HUDEP-2 (cell line): Measurements from ENCODE around the gene PSMB5.

Experiments
- DNase-seq, 76 experiments: peaks; one replicate each; lab custom pipeline; 2025; ENCODE audit not compliant: unreplicated experiment in 76 of 76; lab: John Stamatoyannopoulos, UW

Gene PSMB5

GRCh38 chr14:23034498-23035302 is at the start of gene PSMB5:
PSMB5 (minus strand) TSS chr14:23034900; CDS start chr14:23034881, 19 bp downstream.
- no peak for DNase-seq

DNA sequence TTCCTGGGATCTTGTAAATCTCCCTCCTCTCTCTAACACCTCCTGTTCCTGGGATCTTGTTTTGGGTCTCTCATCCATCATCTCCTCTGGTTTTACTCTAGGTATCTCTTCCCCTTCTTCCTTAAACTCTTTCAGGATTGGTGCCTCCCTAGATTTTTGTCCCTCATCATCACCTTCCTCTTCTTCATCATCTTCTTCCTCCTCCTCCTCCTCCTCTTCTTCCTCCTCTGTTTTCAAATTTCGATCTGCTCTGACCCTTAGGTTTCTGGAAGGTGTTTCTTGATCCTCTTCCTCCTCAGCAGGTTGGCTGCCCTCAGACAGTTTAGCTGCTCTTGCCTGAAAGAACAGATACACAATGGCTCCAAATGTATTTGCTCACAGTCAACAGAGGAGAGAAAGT is 45.8 kb upstream of the PSMB5 start:
- DNase-seq = no peak

- DNase-seq = no peak
These were observed 45.0 kb upstream of the PSMB5 start for GRCh38 chr14:23079716-23080115.

- DNase-seq = no peak
These were observed 44.0 kb upstream of the PSMB5 start for GRCh38 chr14:23078692-23079116.

DNA sequence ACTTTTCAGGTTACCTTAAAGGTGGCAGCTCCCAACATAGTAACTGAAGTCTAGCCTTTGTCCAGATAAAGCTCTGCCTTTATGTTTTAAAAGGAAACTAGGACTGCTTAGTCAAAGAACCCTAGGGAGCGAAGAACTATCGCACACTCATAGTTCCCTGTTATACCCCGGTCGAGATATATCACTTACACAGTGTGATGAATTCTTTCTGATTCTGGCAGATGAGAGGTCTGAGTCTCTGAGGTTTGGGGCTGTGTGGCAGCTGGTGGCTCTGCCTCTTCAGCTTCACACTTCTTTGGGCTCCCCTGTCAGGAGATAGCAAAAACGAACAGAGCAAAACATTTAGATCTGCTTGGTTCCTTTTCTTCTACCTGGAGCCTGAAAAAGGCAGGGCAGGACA is 43.3 kb upstream of the PSMB5 start:
- DNase-seq = no peak

- DNase-seq = no peak
These were observed 42.2 kb upstream of the PSMB5 start for GRCh38 chr14:23076785-23077408.

- DNase-seq = no peak
These were observed 40.2 kb upstream of the PSMB5 start for GRCh38 chr14:23074906-23075305.

DNA sequence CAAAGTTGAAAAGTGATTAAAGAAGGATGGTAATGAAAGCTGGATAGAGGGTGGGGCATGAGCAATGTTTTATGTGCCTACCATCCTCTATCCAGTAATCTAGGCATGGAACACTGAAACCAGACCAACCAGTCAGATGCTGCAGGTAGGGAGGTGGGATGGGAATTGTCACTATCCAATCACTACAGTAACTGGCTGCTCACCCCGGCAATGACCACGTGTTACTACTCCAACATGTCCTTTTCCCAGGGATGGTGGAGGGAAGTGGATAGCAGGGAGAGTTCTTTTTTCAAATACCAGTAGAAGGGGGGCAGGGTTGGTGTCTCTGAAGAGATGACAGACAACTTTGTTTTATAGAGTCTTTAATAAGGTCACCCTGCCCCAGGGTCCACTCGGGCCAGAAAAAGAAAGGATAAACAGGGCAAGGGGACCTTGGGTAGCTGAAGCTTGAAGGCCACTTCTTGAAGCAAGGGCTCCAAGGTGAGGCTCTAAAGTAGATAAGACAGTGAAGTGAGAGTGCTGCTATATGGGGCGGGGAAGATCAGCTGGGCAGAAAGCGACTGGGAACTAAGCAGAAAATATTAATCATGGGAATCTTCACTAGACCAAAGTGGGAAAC is 37.3 kb upstream of the PSMB5 start:
- DNase-seq = no peak

DNA sequence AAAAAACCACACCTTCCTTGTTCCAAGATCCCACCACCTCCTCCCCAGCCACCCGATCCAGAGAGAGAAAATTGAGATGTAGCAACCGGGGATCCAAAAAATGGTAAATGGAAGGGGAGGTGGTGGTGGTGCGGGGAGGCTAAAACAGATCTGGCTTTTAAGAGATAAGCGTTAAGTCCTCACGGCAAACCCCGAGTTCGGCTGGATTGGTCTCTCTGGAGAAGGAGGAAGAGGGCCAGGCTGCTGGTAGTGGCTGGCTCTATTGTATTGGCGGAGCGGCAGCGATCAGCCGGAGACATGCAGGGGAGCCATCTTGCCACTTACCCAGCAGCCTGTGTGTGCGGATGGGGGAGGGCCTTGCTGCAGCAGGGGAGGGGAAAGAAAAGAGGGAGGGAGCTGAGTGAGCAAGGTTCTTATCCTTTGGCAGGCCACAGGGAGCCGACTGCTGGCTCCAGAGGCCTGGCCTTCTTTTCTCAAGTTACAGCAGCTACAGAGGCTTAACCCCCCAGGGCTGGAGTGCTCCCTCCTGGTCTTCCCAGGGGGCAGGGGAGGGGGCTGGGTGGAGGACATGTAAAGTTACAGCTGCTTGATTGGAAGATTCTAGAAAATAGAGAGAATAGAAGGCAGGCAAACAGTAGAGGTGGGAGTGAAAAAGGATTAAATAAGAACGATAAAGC is 36.7 kb upstream of the PSMB5 start:
- DNase-seq = no peak

- no peak for DNase-seq
These were observed 35.8 kb upstream of the PSMB5 start for GRCh38 chr14:23070262-23071129.

DNA sequence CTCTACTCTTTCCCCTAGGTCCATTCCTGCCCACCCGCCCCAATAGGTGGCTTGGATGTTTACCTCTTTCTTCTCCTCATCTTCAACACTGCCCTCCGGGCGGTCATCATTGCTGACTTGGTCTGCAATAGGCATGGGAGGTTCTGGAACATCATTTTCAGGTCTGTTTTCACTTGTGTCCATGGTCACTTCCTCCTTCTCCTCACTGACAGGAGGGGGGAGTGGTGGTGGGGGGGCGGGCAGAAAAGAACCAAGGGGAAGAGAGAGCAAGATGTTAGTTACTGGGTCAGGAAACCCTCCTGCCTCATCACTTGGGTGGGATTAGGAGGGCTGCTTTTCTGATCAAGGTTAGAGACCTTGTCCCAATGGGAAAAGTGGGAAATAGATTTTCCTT is 34.7 kb upstream of the PSMB5 start:
- DNase-seq = no peak

GRCh38 chr14:23068789-23069412 is 34.2 kb upstream of the PSMB5 start:
- no peak for DNase-seq

GRCh38 chr14:23067847-23068788 is 33.4 kb upstream of the PSMB5 start:
- no peak for DNase-seq

- no peak for DNase-seq
These were observed 32.4 kb upstream of the PSMB5 start for GRCh38 chr14:23066855-23067744.

DNA sequence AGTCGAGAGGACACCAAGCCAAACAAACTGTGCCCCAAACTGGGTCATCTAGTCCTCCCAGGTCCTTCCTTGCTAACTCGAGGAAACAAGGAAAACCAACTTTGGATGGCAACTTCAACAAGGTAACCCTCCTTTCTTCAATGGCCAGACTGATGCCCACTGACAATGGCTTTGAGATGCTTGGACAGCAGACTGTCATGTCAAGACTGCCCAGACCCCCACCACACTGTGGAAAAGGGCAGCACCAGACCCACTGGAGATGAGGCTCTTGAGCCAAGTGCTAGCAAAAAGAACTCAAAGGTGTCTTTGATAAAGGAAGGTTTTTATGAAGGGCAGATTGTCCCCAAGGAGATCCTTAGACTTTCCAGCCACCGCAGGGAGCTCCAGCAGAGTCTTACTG is 31.7 kb upstream of the PSMB5 start:
- no peak for DNase-seq

DNA sequence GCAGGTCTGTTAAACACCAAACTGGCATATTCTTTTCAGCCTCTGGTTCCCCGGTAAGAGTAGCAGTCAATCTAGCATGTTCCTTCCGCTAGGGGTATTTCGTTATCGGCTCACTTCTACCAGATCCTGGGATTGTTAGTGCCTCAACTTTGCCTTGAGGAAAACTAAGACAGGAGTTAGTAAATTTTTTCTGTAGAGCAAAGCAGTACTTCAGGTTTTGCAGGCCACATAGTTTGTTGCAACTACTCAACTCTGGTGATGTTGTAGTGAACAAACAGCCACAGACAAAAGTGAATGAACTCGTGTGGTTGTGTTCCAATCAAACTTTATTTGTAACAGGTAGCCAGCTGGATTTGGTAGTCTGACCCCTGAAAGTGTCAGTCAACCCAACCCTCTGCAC is 28.9 kb upstream of the PSMB5 start:
- no peak for DNase-seq

- DNase-seq = no peak
These were observed 27.3 kb upstream of the PSMB5 start for GRCh38 chr14:23062002-23062401.
